Gastrocnemius medialis (tissue), 4 donors: Measurements from ENCODE around the gene VTI1A. TPM values are rescaled to one million over a fixed set of nuclear protein-coding genes. Genes with fewer than 3 reads are reported as not detected.

Experiments used
- ATAC-seq, 2 donors: fragments of 150-250 bp; one replicate each; pipeline ENCODE4 v1.9.1; 2016
- DNase-seq, 2 donors: peaks; one replicate each; pipeline ENCODE4 v3.0.0-alpha.2; 2019
- H3K27ac ChIP-seq, 4 donors: fragments of 200-600 bp; sonication (generic); 1 replicate in 1 of 4; 2 replicates in 3 of 4; pipeline ENCODE4 v1.5.1; 2016 to 2018; ENCODE audit warnings: mild to moderate bottlenecking in 2 of 4, moderate library complexity in 1 of 4
- H3K27me3 ChIP-seq, 3 donors: fragments of 200-600 bp; sonication (generic) in 2 of 3; 1 replicate in 1 of 3; 2 replicates in 2 of 3; pipeline versions ENCODE4 v1.5.1 to v1.6.0; 2016 to 2019; ENCODE audit warnings: mild to moderate bottlenecking in 1 of 3, moderate library complexity in 1 of 3
- H3K36me3 ChIP-seq, 2 donors: fragments of 200-600 bp; sonication (generic) in 1 of 2; one replicate each; pipeline ENCODE4 v1.5.1; 2017 to 2018
- H3K4me1 ChIP-seq, 2 donors: fragments of 200-600 bp; sonication (generic) in 1 of 2; one replicate each; pipeline ENCODE4 v1.5.1; 2016 to 2017; ENCODE audit warnings: mild to moderate bottlenecking in 2 of 2
- H3K4me3 ChIP-seq, 4 donors: fragments of 200-600 bp; sonication (generic) in 3 of 4; 1 replicate in 1 of 4; 2 replicates in 3 of 4; pipeline ENCODE4 v1.5.1; 2016 to 2019; ENCODE audit warnings: mild to moderate bottlenecking in 2 of 4
- H3K9me3 ChIP-seq, 3 donors: fragments of 200-600 bp; sonication (generic) in 2 of 3; 1 replicate in 1 of 3; 2 replicates in 2 of 3; pipeline ENCODE4 v1.5.1; 2016 to 2019
- CTCF ChIP-seq, 5 experiments: fragments of 450-650 bp in 3 of 5; fragments of 200-600 bp in 2 of 5; sonication (generic) in 2 of 5; IDR thresholded peaks in 4 of 5; conservative IDR thresholded peaks in 1 of 5; 1 replicate in 4 of 5; 2 replicates in 1 of 5; pipeline ENCODE4 v1.5.1; 2016 to 2019; ENCODE audit warnings: antibody characterized with exemption in 5 of 5, mild to moderate bottlenecking in 3 of 5, moderate library complexity in 3 of 5
- POLR2A ChIP-seq, 2 donors: fragments of 450-650 bp; IDR thresholded peaks; one replicate each; pipeline ENCODE4 v1.6.1; 2017; ENCODE audit warnings: antibody characterized with exemption in 2 of 2, mild to moderate bottlenecking in 2 of 2, moderate library complexity in 2 of 2
- in situ Hi-C, 4 donors: fragments of 200-750 bp; cut with MboI; loops; one replicate each; pipeline versions ENCODE4 v1.15.0 to v1.8.0; 2017; ENCODE audit warnings: low sequenced_read_pairs in 4 of 4
- intact Hi-C: fragments of 100-400 bp; cut with DNase I; formaldehyde crosslinking; loops from one replicate; pipeline ENCODE4 v1.15.1; 2023; ENCODE audit warnings: low total_unique reads
- total RNA-seq, 4 donors: library from RNA; depleted of rRNA; stranded (reverse); fragments of >200 nt; gene quantifications; one replicate each; pipeline versions ENCODE4 v1.1.0 to v1.2.3, GENCODE V29; 2016

Gene VTI1A
- total RNA-seq, 4 donors from 2014 or later, result 26.5 to 51.2 (median 30.6) TPM

GRCh38 chr10:112475575-112476218 lies 28.7 kb downstream of the VTI1A start:
- Histone ChIP-seq H3K9me3 (no peaks in the 10 kb centered on the region), H3K36me3 (no peaks in the 10 kb centered on the region), H3K4me3 (no peak overlapping the region), H3K4me1 (no peaks in the 10 kb centered on the region), H3K27me3 (no peaks in the 10 kb centered on the region), H3K27ac (no peak overlapping the region)
- ATAC-seq (no peak), DNase-seq (no peak)
- in situ Hi-C loops, result no loop called here
- TF ChIP-seq POLR2A (IDR thresholded peaks at IDR 0.05) (no peak), CTCF (IDR thresholded peaks at IDR 0.05 in 4 of 5, conservative IDR thresholded peaks at IDR 0.05 in 1 of 5) (no peak)
- intact Hi-C loops, result no loop called here

- Histone ChIP-seq H3K9me3 (no peaks in the 10 kb centered on the region), H3K27ac (no peak overlapping the region), H3K27me3 (no peaks in the 10 kb centered on the region), H3K4me1 (no peaks in the 10 kb centered on the region), H3K36me3 (no peaks in the 10 kb centered on the region), H3K4me3 (no peak overlapping the region)
- no peak for DNase-seq
- in situ Hi-C loops, result no loop called here
- TF ChIP-seq CTCF (IDR thresholded peaks at IDR 0.05 in 4 of 5, conservative IDR thresholded peaks at IDR 0.05 in 1 of 5) (no peak), POLR2A (IDR thresholded peaks at IDR 0.05) (no peak)
- no peak for ATAC-seq
- intact Hi-C loops, result no loop called here
These were observed 34.6 kb downstream of the VTI1A start for GRCh38 chr10:112481602-112482001.

GRCh38 chr10:112484399-112484798 lies 37.4 kb downstream of the VTI1A start:
- in situ Hi-C loops (no loop called here), intact Hi-C loops (no loop called here)
- no peaks in the 10 kb centered on the region for H3K27me3 ChIP-seq
- H3K4me3 ChIP-seq, result no peak overlapping the region
- TF ChIP-seq POLR2A (IDR thresholded peaks at IDR 0.05) (no peak), CTCF (IDR thresholded peaks at IDR 0.05 in 4 of 5, conservative IDR thresholded peaks at IDR 0.05 in 1 of 5) (no peak)
- DNase-seq (no peak), ATAC-seq (no peak)
- no peaks in the 10 kb centered on the region for H3K36me3 ChIP-seq
- no peaks in the 10 kb centered on the region for H3K4me1 ChIP-seq
- no peaks in the 10 kb centered on the region for H3K9me3 ChIP-seq
- no peak overlapping the region for H3K27ac ChIP-seq

GRCh38 chr10:112487964-112488363 lies 40.9 kb downstream of the VTI1A start:
- Histone ChIP-seq H3K4me3 (no peak overlapping the region), H3K27me3 (no peaks in the 10 kb centered on the region), H3K27ac (no peak overlapping the region), H3K9me3 (no peaks in the 10 kb centered on the region), H3K36me3 (no peaks in the 10 kb centered on the region), H3K4me1 (peaks cover 9 to 12% of the 10 kb centered on the region in 2 donors)
- in situ Hi-C loops, result no loop called here
- no peak for TF ChIP-seq CTCF (IDR thresholded peaks at IDR 0.05 in 4 of 5, conservative IDR thresholded peaks at IDR 0.05 in 1 of 5)
- ATAC-seq (no peak), DNase-seq (no peak)
- intact Hi-C loops, result no loop called here

GRCh38 chr10:112490545-112490944 lies 43.5 kb downstream of the VTI1A start:
- intact Hi-C loops, result no loop called here
- Histone ChIP-seq H3K36me3 (no peaks in the 10 kb centered on the region), H3K27me3 (no peaks in the 10 kb centered on the region), H3K27ac (no peak overlapping the region), H3K4me1 (peaks cover 9 to 12% of the 10 kb centered on the region in 2 donors), H3K4me3 (no peak overlapping the region), H3K9me3 (no peaks in the 10 kb centered on the region)
- no peak for ATAC-seq
- peak in 1 of 2 donors; percentile 13 for DNase-seq
- TF ChIP-seq CTCF (IDR thresholded peaks at IDR 0.05 in 4 of 5, conservative IDR thresholded peaks at IDR 0.05 in 1 of 5) (no peak), POLR2A (IDR thresholded peaks at IDR 0.05) (no peak)
- in situ Hi-C loops, result no loop called here
